GM19043 (cell line): ENCODE data around the gene GOPC.
"Not testable (repeated sequence)": the region's sequence is repeated elsewhere in the genome, so short reads cannot be mapped to it uniquely, and the experiment has no call there.

Source experiments
- ATAC-seq: cut with Tn5 transposase; IDR thresholded peaks from one replicate; pipeline ENCODE4 v1.9.1; 2021; ENCODE audit warnings: low read depth; ENCODE audit not compliant: unreplicated experiment

GOPC gene

GRCh38 chr6:117602151-117602898, at the start of gene GOPC:
Gene GOPC (minus strand): TSS chr6:117602511. CDS start chr6:117602288, 223 bp downstream.
- peak; percentile 81 for ATAC-seq

GRCh38 chr6:117651984-117652383, 49.7 kb upstream of the GOPC start:
- not testable (repeated sequence) for ATAC-seq

GRCh38 chr6:117642976-117643375, 40.7 kb upstream of the GOPC start:
- no peak for ATAC-seq

- no peak for ATAC-seq
Measured at GRCh38 chr6:117637770-117638169, 35.5 kb upstream of the GOPC start.

GRCh38 chr6:117629119-117629660, 26.9 kb upstream of the GOPC start:
- ATAC-seq: no peak

GRCh38 chr6:117627533-117627932, 25.2 kb upstream of the GOPC start:
- ATAC-seq: no peak

- ATAC-seq: no peak
Measured at GRCh38 chr6:117624869-117625481, 22.7 kb upstream of the GOPC start.

- ATAC-seq: no peak
Measured at GRCh38 chr6:117619178-117619577, 16.9 kb upstream of the GOPC start.

- ATAC-seq: no peak
Measured at GRCh38 chr6:117617210-117618035, 15.1 kb upstream of the GOPC start.

GRCh38 chr6:117616391-117617209, 14.3 kb upstream of the GOPC start:
- ATAC-seq: no peak

GRCh38 chr6:117615750-117616390, 13.6 kb upstream of the GOPC start:
- no peak for ATAC-seq

- no peak for ATAC-seq
Measured at GRCh38 chr6:117613920-117614560, 11.7 kb upstream of the GOPC start.

- no peak for ATAC-seq
Measured at GRCh38 chr6:117607511-117607910, 5.2 kb upstream of the GOPC start.

GRCh38 chr6:117605169-117605826, 3.0 kb upstream of the GOPC start:
- peak; percentile 47 for ATAC-seq

GRCh38 chr6:117603821-117604220, 1.5 kb upstream of the GOPC start:
- ATAC-seq: no peak

GRCh38 chr6:117602899-117603588, 733 bp upstream of the GOPC start:
- no peak for ATAC-seq

- peak; percentile 16 for ATAC-seq
Measured at GRCh38 chr6:117601811-117602150, 530 bp downstream of the GOPC start.

GRCh38 chr6:117600008-117600743, 2.1 kb downstream of the GOPC start:
- no peak for ATAC-seq
